ENCODE measurements around the gene SLK. TPM values are rescaled to one million over a fixed set of nuclear protein-coding genes. Genes with fewer than 3 reads are reported as not detected.

SLK gene
- total and polyA plus RNA-seq, 2 experiments from 2014 or later, result 13.8 to 43.6 TPM

- no peak for TF ChIP-seq EZH2phosphoT487 (IDR thresholded peaks at IDR 0.05; ENCODE audit: low read depth, severe bottlenecking, unreplicated experiment)
Measured at GRCh38 chr10:104037261-104037951, 70.5 kb downstream of the SLK start.

GRCh38 chr10:104038537-104038936, 71.6 kb downstream of the SLK start:
- no peaks in the 10 kb centered on the region for H3K4me1 ChIP-seq (ENCODE audit: insufficient read depth)
- H3K36me3 ChIP-seq (replicated peaks; ENCODE audit: insufficient read depth, low read depth), result no peaks in the 10 kb centered on the region
- no peak overlapping the region for H3K4me2 ChIP-seq
- no peak overlapping the region for H2AFZ ChIP-seq
- DNase-seq (ENCODE audit: low spot score), result no peak
- H4K20me1 ChIP-seq (ENCODE audit: insufficient read depth, poor library complexity, severe bottlenecking), result no peaks in the 10 kb centered on the region
- H3K4me3 ChIP-seq, result no peak overlapping the region
- over 99% methylated on average over 8 of the region's 8 CpGs for WGBS (ENCODE audit: low lambda C conversion rate, missing lambda C conversion rate)
- H3K79me2 ChIP-seq, result no peaks in the 10 kb centered on the region
- TF ChIP-seq EZH2 (IDR thresholded peaks at IDR 0.05; ENCODE audit: borderline replicate concordance) (no peak), EZH2phosphoT487 (IDR thresholded peaks at IDR 0.05; ENCODE audit: low read depth, severe bottlenecking, unreplicated experiment) (no peak), CTCF (IDR thresholded peaks at IDR 0.05; ENCODE audit: poor library complexity) (no peak)
- H3K9me3 ChIP-seq (ENCODE audit: low read depth), result no peaks in the 10 kb centered on the region
- no peaks in the 10 kb centered on the region for H3K27me3 ChIP-seq
- no peaks in the 10 kb centered on the region for H3K9me2 ChIP-seq (replicated peaks; ENCODE audit: insufficient read depth)
- H3K27ac ChIP-seq, result no peak overlapping the region

More at GRCh38 chr10:104037261-104037951, 70.5 kb downstream of the SLK start:
- Histone ChIP-seq H4K20me1 (ENCODE audit: insufficient read depth, poor library complexity, severe bottlenecking) (no peaks in the 10 kb centered on the region), H3K4me3 (no peak overlapping the region), H3K4me1 (ENCODE audit: insufficient read depth) (no peaks in the 10 kb centered on the region), H3K9me3 (ENCODE audit: low read depth) (no peaks in the 10 kb centered on the region), H3K9me2 (replicated peaks; ENCODE audit: insufficient read depth) (no peaks in the 10 kb centered on the region), H3K27me3 (no peaks in the 10 kb centered on the region), H3K36me3 (replicated peaks; ENCODE audit: insufficient read depth, low read depth) (no peaks in the 10 kb centered on the region), H3K4me2 (no peak overlapping the region), H3K79me2 (no peaks in the 10 kb centered on the region), H3K27ac (no peak overlapping the region), H2AFZ (no peak overlapping the region)
- WGBS (ENCODE audit: low lambda C conversion rate, missing lambda C conversion rate), result 90% methylated on average over 16 of the region's 16 CpGs
- DNase-seq (ENCODE audit: low spot score), result no peak

GRCh38 chr10:104038958-104039752, 72.2 kb downstream of the SLK start:
- H3K79me2 ChIP-seq, result no peaks in the 10 kb centered on the region
- no peaks in the 10 kb centered on the region for H3K9me2 ChIP-seq (replicated peaks; ENCODE audit: insufficient read depth)
- no peaks in the 10 kb centered on the region for H3K27me3 ChIP-seq
- no peak overlapping the region for H3K27ac ChIP-seq
- no peak overlapping the region for H3K4me2 ChIP-seq
- no peak overlapping the region for H3K4me3 ChIP-seq
- WGBS (ENCODE audit: low lambda C conversion rate, missing lambda C conversion rate), result 96% methylated on average over 7 of the region's 7 CpGs
- DNase-seq (ENCODE audit: low spot score), result no peak
- no peaks in the 10 kb centered on the region for H3K36me3 ChIP-seq (replicated peaks; ENCODE audit: insufficient read depth, low read depth)
- no peaks in the 10 kb centered on the region for H3K4me1 ChIP-seq (ENCODE audit: insufficient read depth)
- H4K20me1 ChIP-seq (ENCODE audit: insufficient read depth, poor library complexity, severe bottlenecking), result no peaks in the 10 kb centered on the region
- H2AFZ ChIP-seq, result no peak overlapping the region
- H3K9me3 ChIP-seq (ENCODE audit: low read depth), result no peaks in the 10 kb centered on the region
- TF ChIP-seq CTCF (IDR thresholded peaks at IDR 0.05; ENCODE audit: poor library complexity) (no peak), EZH2phosphoT487 (IDR thresholded peaks at IDR 0.05; ENCODE audit: low read depth, severe bottlenecking, unreplicated experiment) (no peak), EZH2 (IDR thresholded peaks at IDR 0.05; ENCODE audit: borderline replicate concordance) (no peak)

GRCh38 chr10:104040382-104040781, 73.4 kb downstream of the SLK start:
- no peaks in the 10 kb centered on the region for H3K27me3 ChIP-seq
- DNase-seq (ENCODE audit: low spot score), result no peak
- H3K4me2 ChIP-seq, result no peak overlapping the region

More at GRCh38 chr10:104040382-104040781, 73.4 kb downstream of the SLK start:
- Histone ChIP-seq H3K79me2 (no peaks in the 10 kb centered on the region), H3K4me1 (ENCODE audit: insufficient read depth) (no peaks in the 10 kb centered on the region), H3K9me2 (replicated peaks; ENCODE audit: insufficient read depth) (no peaks in the 10 kb centered on the region), H2AFZ (no peak overlapping the region), H3K36me3 (replicated peaks; ENCODE audit: insufficient read depth, low read depth) (no peaks in the 10 kb centered on the region), H4K20me1 (ENCODE audit: insufficient read depth, poor library complexity, severe bottlenecking) (no peaks in the 10 kb centered on the region), H3K9me3 (ENCODE audit: low read depth) (no peaks in the 10 kb centered on the region), H3K27ac (no peak overlapping the region), H3K4me3 (no peak overlapping the region)
- no peak for TF ChIP-seq EZH2 (IDR thresholded peaks at IDR 0.05; ENCODE audit: borderline replicate concordance)
- TF ChIP-seq CTCF (IDR thresholded peaks at IDR 0.05; ENCODE audit: poor library complexity), result no peak
- TF ChIP-seq EZH2phosphoT487 (IDR thresholded peaks at IDR 0.05; ENCODE audit: low read depth, severe bottlenecking, unreplicated experiment), result no peak
- WGBS (ENCODE audit: low lambda C conversion rate, missing lambda C conversion rate), result 77% methylated on average over 6 of the region's 6 CpGs
